ENCODE data around the gene RIMKLA. TPM values are rescaled to one million over a fixed set of nuclear protein-coding genes. Genes with fewer than 3 reads are reported as not detected.

The RIMKLA gene
- total RNA-seq, 1 experiment from 2014 or later: 8.3 TPM

- TF ChIP-seq PRDM15 (CRISPR knock-in tag; IDR thresholded peaks at IDR 0.05): no peak
- TF ChIP-seq EMX1 (CRISPR knock-in tag; IDR thresholded peaks at IDR 0.05): no peak
- no peak for TF ChIP-seq CDX4 (CRISPR knock-in tag; IDR thresholded peaks at IDR 0.05; ENCODE audit: borderline replicate concordance)
- no peak for TF ChIP-seq PRRX2 (CRISPR knock-in tag; IDR thresholded peaks at IDR 0.05)
- TF ChIP-seq ZNF416 (CRISPR knock-in tag; IDR thresholded peaks at IDR 0.05): no peak
- TF ChIP-seq E2F4 (CRISPR knock-in tag; IDR thresholded peaks at IDR 0.05; ENCODE audit: borderline replicate concordance, low read depth): no peak
Observed at GRCh38 chr1:42414551-42415496, 34.2 kb downstream of the RIMKLA start (continued).

GRCh38 chr1:42417166-42417565 is 36.6 kb downstream of the RIMKLA start:
- Mint-ChIP-seq H3K4me1 (peaks cover 40% of the 10 kb centered on the region), H3K9me3 (no peaks in the 10 kb centered on the region), H3K36me3 (peaks cover 17% of the 10 kb centered on the region), H3K27me3 (ENCODE audit: low read depth) (no peaks in the 10 kb centered on the region), H3K4me3 (no peak overlapping the region), H3K27ac (no peak overlapping the region)
- DNase-seq (ENCODE audit: low spot score) (no peak), ATAC-seq (no peak; the same call in 1 of the 2 replicates)
- ChIA-PET CTCF (interaction anchor here (1.4 kb wide), 1 partner anchor 10 kb away, joined by 5 read pairs; no protein-coding TSS in a partner anchor), POLR2A (no interaction called here)
- TF ChIP-seq PRDM15 (CRISPR knock-in tag; IDR thresholded peaks at IDR 0.05) (no peak), NFATC4 (CRISPR knock-in tag; IDR thresholded peaks at IDR 0.05) (no peak), TP53 (CRISPR knock-in tag; IDR thresholded peaks at IDR 0.05) (no peak), OVOL2 (CRISPR knock-in tag; IDR thresholded peaks at IDR 0.05; ENCODE audit: borderline replicate concordance) (no peak), MAX (CRISPR knock-in tag; IDR thresholded peaks at IDR 0.05) (no peak), JAZF1 (CRISPR knock-in tag; IDR thresholded peaks at IDR 0.05) (no peak), ATF6 (CRISPR knock-in tag; IDR thresholded peaks at IDR 0.05) (no peak), RORB (CRISPR knock-in tag; IDR thresholded peaks at IDR 0.05) (no peak), ZNF219 (CRISPR knock-in tag; IDR thresholded peaks at IDR 0.05; ENCODE audit: borderline replicate concordance) (no peak), MLX (CRISPR knock-in tag; IDR thresholded peaks at IDR 0.05) (no peak)

All from WTC11 (cell line).